Measurements from ENCODE around the gene ZNF362.

GRCh38 chr1:33231166-33231565 is 25.1 kb upstream of the ZNF362 start:
- no peak for TF ChIP-seq EZH2 (IDR thresholded peaks at IDR 0.05; ENCODE audit: insufficient read depth, poor library complexity, severe bottlenecking)
- TF ChIP-seq EZH2phosphoT487 (IDR thresholded peaks at IDR 0.05; ENCODE audit: insufficient read depth, low read depth): no peak
